Sigmoid colon (tissue), 7 donors: Measurements from ENCODE around the gene HNRNPL. TPM values are rescaled to one million over a fixed set of nuclear protein-coding genes. Genes with fewer than 3 reads are reported as not detected.
"Not testable (repeated sequence)": the region's sequence is repeated elsewhere in the genome, so short reads cannot be mapped to it uniquely, and the experiment has no call there.

Experiments used
- DNase-seq: peaks from one replicate; pipeline ENCODE4 v3.0.0-alpha.2; 2019
- H3K27ac ChIP-seq, 4 donors: fragments of 200-600 bp; sonication (generic); one replicate each; pipeline ENCODE4 v1.5.1; 2016 to 2019; ENCODE audit warnings: mild to moderate bottlenecking in 1 of 4
- H3K27me3 ChIP-seq, 3 donors: fragments of 200-600 bp; sonication (generic); one replicate each; pipeline ENCODE4 v1.5.1; 2019; ENCODE audit warnings: mild to moderate bottlenecking in 1 of 3
- H3K36me3 ChIP-seq, 4 donors: fragments of 200-600 bp; sonication (generic); one replicate each; pipeline ENCODE4 v1.5.1; 2016 to 2019
- H3K4me1 ChIP-seq, 4 donors: fragments of 200-600 bp; sonication (generic); one replicate each; pipeline ENCODE4 v1.5.1; 2017 to 2019
- H3K4me3 ChIP-seq, 4 donors: fragments of 200-600 bp; sonication (generic); one replicate each; pipeline ENCODE4 v1.5.1; 2017 to 2019; ENCODE audit warnings: mild to moderate bottlenecking in 2 of 4, moderate library complexity in 1 of 4
- H3K9me3 ChIP-seq, 4 donors: fragments of 200-600 bp in 3 of 4; sonication (generic) in 3 of 4; one replicate each; pipeline versions ENCODE4 v1.5.1 to v1.6.1; 2013 to 2019
- EP300 ChIP-seq, 4 donors: sonication (generic); formaldehyde crosslinking; IDR thresholded peaks; one replicate each; pipeline ENCODE4 v1.6.1; 2017; ENCODE audit warnings: antibody characterized with exemption in 4 of 4
- POLR2A ChIP-seq, 2 donors: fragments of 450-650 bp; IDR thresholded peaks; one replicate each; pipeline ENCODE4 v1.6.1; 2016; ENCODE audit warnings: antibody characterized with exemption in 2 of 2, mild to moderate bottlenecking in 2 of 2, moderate library complexity in 2 of 2
- POLR2AphosphoS5 ChIP-seq, 4 donors: sonication (generic); formaldehyde crosslinking; IDR thresholded peaks; one replicate each; pipeline ENCODE4 v1.6.1; 2017; ENCODE audit warnings: antibody characterized with exemption in 4 of 4
- WGBS, 2 donors: extraction: QIAGEN DNeasy Blood & Tissue Kit; methylation state at CpG; one replicate each; pipeline ENCODE4 v1.1.7; 2013; 5-methylcytosine and 5-hydroxymethylcytosine counted together
- intact Hi-C: fragments of 100-400 bp; cut with DNase I; formaldehyde crosslinking; loops from one replicate; pipeline ENCODE4 v1.15.1; 2023
- polyA plus RNA-seq, 3 donors: library from polyadenylated mRNA; stranded (reverse); fragments of 200-250 nt; gene quantifications; one replicate each; pipeline ENCODE4 v1.2.3, GENCODE V29; 2013
- total RNA-seq, 4 donors: library from RNA; depleted of rRNA; stranded (reverse); fragments of >200 nt; gene quantifications; one replicate each; pipeline ENCODE4 v1.1.0, GENCODE V29; 2016
- TF ChIP-seq, protein P1 (sequence below), 4 experiments: fragments of 450-650 bp in 3 of 4; fragments of 200-600 bp in 1 of 4; IDR thresholded peaks; one replicate each; pipeline ENCODE4 v1.5.1; 2016 to 2019; ENCODE audit warnings: antibody characterized with exemption in 4 of 4, mild to moderate bottlenecking in 3 of 4, moderate library complexity in 2 of 4
- donor health status: healthy with polysubstance abuse.
- donor health status: Bipolar disorder and iron deficiency.
- donor health status: healthy.

HNRNPL gene
- total and polyA plus RNA-seq, 7 donors, result 115 to 206 (median 160) TPM

DNA sequence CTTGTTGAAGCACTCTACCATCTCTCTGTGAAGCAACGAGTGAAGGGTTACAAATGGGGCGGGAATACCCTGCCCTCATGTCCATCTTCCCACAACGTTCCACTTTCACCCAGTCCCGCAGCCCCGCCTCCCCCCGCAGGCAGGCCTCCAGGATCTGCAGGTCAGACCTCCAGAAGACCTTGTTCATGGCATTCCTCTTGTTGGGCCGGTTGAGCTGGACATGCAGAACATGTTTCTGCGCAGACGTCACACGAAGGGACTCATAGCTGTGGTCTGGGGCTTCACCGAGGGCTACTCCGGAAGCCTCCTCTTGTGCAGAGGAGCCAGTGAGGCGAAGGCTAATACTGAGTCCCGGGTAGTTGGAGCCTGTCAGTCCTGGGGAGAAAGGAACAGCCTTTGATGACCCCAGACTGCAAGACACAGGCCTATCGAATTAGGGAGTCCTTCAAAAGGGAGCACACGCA, 18.6 kb downstream of the HNRNPL start:
- 1 to 3% methylated on average over 16 of the region's 16 CpGs for WGBS, 2 donors

DNA sequence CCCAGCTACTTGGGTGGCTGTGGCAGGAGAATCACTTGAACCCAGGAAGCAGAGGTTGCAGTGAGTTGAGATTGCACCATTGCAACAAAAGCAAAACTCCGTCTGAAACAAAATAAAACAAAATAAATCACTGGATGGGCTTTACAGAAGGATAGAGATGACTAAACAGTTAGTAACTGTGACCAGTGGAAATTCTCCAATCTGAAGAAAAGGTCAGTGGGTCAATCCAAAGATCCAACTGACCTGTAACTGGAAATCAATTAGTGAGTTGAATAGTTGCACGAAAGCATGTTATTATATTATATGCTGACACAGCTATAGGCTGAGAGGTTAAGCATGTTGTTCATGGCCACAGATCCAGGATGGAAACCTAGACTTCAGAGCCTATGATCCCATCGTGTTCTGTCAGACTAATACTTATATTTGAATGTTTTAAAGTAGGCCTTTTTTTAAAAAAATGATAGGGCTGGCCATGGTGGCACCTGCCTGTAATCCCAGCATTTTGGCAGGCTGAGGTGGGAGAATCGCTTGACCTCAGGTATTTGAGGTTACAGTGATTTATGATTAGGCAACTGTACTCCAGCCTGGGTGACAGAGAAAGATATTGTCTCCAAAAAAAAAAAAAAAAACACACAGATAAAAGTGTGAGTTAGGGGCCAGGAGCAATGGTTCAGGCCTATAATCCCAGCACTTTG, 19.6 kb downstream of the HNRNPL start:
- intact Hi-C loops, result loop anchor here (5.0 to 10.0 kb wide), 3 partner anchors 93 to 185 kb away; partner anchors contain the start of gene ACTN4
- peak overlapping the region in 2 of 4 donors; percentile 80 to 91 for H3K4me3 ChIP-seq
- H3K36me3 ChIP-seq, result peaks cover 7 to 49% (median 25%) of the 10 kb centered on the region in 4 donors
- DNase-seq, result no peak
- H3K4me1 ChIP-seq, result peaks cover 0 to 48% (median 34%) of the 10 kb centered on the region in 4 donors
- TF ChIP-seq POLR2A (IDR thresholded peaks at IDR 0.05) (no peak), POLR2AphosphoS5 (IDR thresholded peaks at IDR 0.05) (no peak), EP300 (IDR thresholded peaks at IDR 0.05) (no peak)
- TF ChIP-seq, protein P1, sequence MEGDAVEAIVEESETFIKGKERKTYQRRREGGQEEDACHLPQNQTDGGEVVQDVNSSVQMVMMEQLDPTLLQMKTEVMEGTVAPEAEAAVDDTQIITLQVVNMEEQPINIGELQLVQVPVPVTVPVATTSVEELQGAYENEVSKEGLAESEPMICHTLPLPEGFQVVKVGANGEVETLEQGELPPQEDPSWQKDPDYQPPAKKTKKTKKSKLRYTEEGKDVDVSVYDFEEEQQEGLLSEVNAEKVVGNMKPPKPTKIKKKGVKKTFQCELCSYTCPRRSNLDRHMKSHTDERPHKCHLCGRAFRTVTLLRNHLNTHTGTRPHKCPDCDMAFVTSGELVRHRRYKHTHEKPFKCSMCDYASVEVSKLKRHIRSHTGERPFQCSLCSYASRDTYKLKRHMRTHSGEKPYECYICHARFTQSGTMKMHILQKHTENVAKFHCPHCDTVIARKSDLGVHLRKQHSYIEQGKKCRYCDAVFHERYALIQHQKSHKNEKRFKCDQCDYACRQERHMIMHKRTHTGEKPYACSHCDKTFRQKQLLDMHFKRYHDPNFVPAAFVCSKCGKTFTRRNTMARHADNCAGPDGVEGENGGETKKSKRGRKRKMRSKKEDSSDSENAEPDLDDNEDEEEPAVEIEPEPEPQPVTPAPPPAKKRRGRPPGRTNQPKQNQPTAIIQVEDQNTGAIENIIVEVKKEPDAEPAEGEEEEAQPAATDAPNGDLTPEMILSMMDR (IDR thresholded peaks at IDR 0.05), result no peak
- peak overlapping the region; percentile 88 to 98 (median 94) for H3K27ac ChIP-seq
- no peaks in the 10 kb centered on the region for H3K27me3 ChIP-seq
- no peaks in the 10 kb centered on the region for H3K9me3 ChIP-seq
- 63 to 84% methylated on average over 4 of the region's 4 CpGs for WGBS, 2 donors

More for the DNA sequence above, 18.6 kb downstream of the HNRNPL start:
- Histone ChIP-seq H3K27ac (peak overlapping the region; percentile 88 to 98 (median 94)), H3K27me3 (no peaks in the 10 kb centered on the region), H3K9me3 (no peaks in the 10 kb centered on the region), H3K36me3 (peaks cover 7 to 51% (median 28%) of the 10 kb centered on the region in 4 donors), H3K4me1 (peaks cover 0 to 53% (median 44%) of the 10 kb centered on the region in 4 donors), H3K4me3 (peak overlapping the region; percentile 65 to 91 (median 76))
- TF ChIP-seq POLR2AphosphoS5 (IDR thresholded peaks at IDR 0.05) (no peak), POLR2A (IDR thresholded peaks at IDR 0.05) (no peak), EP300 (IDR thresholded peaks at IDR 0.05) (no peak)
- TF ChIP-seq, protein P1 (IDR thresholded peaks at IDR 0.05), result no peak
- intact Hi-C loops, result loop anchor here (1.0 to 10.0 kb wide), 4 partner anchors 69 to 186 kb away; partner anchors contain the start of gene ACTN4
- DNase-seq, result peak; percentile 87

GRCh38 chr19:38829203-38829602, 20.6 kb downstream of the HNRNPL start:
- H3K27me3 ChIP-seq, DNase-seq, intact Hi-C loops, H3K4me3 ChIP-seq, H3K27ac ChIP-seq, H3K9me3 ChIP-seq: not testable (repeated sequence)
- peaks cover 7 to 49% (median 25%) of the 10 kb centered on the region in 4 donors for H3K36me3 ChIP-seq
- H3K4me1 ChIP-seq, result peaks cover 0 to 39% (median 31%) of the 10 kb centered on the region in 4 donors
- 88 to 94% methylated on average over 7 of the region's 7 CpGs for WGBS, 2 donors

GRCh38 chr19:38826856-38827551, 22.8 kb downstream of the HNRNPL start:
- intact Hi-C loops, result no loop called here
- Histone ChIP-seq H3K9me3 (no peaks in the 10 kb centered on the region), H3K27me3 (no peaks in the 10 kb centered on the region), H3K4me3 (no peak overlapping the region), H3K4me1 (peaks cover 0 to 31% (median 24%) of the 10 kb centered on the region in 4 donors), H3K27ac (no peak overlapping the region), H3K36me3 (peaks cover 14 to 62% (median 33%) of the 10 kb centered on the region in 4 donors)
- no peak for DNase-seq
- 68 to 81% methylated on average over 6 of the region's 6 CpGs for WGBS, 2 donors
- no peak for TF ChIP-seq POLR2AphosphoS5 (IDR thresholded peaks at IDR 0.05)
- TF ChIP-seq EP300 (IDR thresholded peaks at IDR 0.05), result no peak
- TF ChIP-seq, protein P1 (IDR thresholded peaks at IDR 0.05), result no peak
- no peak for TF ChIP-seq POLR2A (IDR thresholded peaks at IDR 0.05)

GRCh38 chr19:38825936-38826335, 23.9 kb downstream of the HNRNPL start:
- H3K27ac ChIP-seq, H3K27me3 ChIP-seq, H3K4me3 ChIP-seq, intact Hi-C loops, DNase-seq, H3K9me3 ChIP-seq: not testable (repeated sequence)
- Histone ChIP-seq H3K36me3 (peaks cover 14 to 73% (median 36%) of the 10 kb centered on the region in 4 donors), H3K4me1 (peaks cover 0 to 28% (median 23%) of the 10 kb centered on the region in 4 donors)
- WGBS, 2 donors, result 79 to 92% methylated on average over 7 of the region's 7 CpGs

DNA sequence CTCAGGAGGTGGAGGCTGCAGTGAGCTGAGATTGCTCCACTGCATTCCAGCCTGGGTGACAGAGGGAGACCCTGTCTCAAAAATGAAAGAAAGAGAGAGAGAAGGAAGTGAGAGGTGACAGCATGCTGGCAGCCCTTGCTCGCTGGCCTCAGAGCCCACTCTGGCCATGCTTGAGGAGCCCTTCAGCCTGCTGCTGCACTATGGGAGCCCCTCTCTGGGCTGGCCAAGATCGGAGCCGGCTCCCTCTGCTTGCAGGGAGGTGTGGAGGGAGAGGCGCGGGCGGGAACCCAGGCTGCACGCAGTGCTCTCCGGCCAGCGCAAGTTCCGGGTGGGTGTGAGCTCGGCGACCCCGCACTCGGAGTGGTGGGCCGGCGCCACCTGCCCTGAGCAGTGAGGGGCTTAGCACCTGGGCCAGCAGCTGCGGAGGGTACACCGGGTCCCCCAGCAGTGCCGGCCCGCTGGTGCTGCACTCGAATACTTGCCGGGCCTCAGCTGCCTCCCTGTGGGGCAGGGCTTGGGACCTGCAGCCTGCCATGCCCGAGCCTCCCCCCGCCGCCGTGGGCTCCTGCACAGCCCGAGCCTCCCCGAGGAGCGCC, 28.5 kb downstream of the HNRNPL start:
- DNase-seq, H3K9me3 ChIP-seq, H3K4me1 ChIP-seq, H3K4me3 ChIP-seq, H3K27me3 ChIP-seq, H3K27ac ChIP-seq, intact Hi-C loops: not testable (repeated sequence)
- H3K36me3 ChIP-seq, result peaks cover 25 to 63% (median 27%) of the 10 kb centered on the region in 4 donors
- 95 to 96% methylated on average over 29 of the region's 29 CpGs for WGBS, 2 donors
